Fibroblast of skin of scalp (primary cell): Measurements from ENCODE around the gene INTS1.

Source experiments
- DNase-seq: peaks from one replicate; pipeline ENCODE4 v3.0.0-alpha.2; 2013

Gene INTS1

DNA sequence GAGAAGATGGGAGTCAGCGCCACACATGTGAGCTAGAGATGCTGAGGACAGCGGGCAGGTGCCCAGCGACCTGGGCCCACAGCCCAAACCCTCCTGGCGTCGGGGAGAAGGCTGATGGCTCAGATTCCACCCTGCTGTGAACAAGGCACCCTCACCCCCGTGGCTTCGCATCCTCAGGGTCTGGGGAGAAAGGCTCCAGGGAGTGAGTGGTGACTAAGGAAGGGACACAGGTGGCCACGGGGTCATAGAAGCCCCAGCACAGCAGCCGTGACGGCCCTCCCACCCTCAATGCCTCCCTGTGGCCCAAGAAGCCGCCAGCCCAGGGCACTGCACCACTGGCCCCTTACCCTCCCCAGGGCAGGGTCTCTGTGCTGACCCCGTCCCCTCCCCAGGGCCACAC lies 19.6 kb downstream of the INTS1 start:
- no peak for DNase-seq

DNA sequence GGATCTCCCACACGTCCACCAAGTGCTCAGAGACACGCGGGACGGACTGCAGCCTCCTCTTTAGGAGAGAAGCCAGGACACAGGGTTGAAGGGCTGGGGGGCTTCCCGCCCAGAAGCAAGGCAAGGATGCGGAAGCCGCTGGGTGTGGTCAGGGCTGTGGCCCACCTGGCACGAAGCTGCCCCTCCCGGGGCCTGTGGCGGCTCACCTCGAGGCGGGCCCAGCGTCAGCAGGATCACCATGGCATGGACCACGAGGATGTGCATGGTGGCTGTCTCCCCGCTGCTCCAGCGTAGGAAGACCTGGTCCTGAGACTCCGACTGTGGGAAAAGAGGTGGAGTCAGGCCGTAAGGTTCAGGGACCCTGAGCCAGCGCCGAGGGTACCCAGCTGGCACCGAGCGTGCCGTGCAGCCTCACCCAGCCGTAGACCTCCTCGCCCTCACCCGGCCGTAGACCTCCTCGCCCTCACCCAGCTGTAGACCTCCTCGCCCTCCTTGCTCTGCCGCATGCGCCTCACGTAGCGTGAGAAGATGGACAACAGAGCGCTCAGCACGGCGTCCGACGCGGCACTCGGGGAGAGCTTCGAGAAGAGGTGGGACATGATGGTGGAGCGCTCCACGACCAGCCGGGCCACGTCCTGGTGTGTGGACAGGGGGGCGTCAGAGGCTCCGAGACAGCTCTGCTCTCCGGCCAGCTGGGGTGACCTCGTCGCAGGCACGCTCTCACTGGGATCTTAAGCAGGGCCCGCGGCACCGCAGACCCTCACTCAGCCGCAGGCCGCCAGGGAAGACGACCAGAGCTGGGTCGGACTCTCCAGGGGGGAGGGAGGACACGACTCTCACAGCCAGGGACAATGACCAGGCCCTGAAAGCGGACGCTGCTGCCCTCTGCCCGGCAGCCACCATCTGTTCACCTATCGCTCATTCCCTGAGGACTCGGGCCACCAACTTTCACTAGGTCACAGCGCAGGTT lies 20.4 kb downstream of the INTS1 start:
- DNase-seq, result no peak

DNA sequence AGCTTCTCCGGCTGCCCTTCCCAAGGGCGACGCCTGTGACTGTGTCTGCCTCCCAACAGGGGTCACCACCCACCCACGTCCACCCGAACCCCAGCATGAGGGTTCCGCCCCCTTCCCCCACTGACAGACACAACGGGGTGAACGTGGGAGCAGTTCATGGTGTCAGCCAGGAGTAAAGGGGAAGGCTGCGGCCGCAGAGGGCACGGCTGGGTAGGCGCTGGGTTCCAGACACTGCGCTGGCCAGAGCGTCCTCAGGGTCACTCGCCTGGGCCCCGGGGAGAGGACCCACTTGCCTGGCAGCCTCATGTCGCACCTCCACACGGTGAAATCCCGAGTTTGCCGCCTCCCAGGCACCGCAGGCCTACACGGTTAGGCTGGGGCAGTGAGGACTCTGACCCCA lies 21.1 kb downstream of the INTS1 start:
- DNase-seq, result no peak

DNA sequence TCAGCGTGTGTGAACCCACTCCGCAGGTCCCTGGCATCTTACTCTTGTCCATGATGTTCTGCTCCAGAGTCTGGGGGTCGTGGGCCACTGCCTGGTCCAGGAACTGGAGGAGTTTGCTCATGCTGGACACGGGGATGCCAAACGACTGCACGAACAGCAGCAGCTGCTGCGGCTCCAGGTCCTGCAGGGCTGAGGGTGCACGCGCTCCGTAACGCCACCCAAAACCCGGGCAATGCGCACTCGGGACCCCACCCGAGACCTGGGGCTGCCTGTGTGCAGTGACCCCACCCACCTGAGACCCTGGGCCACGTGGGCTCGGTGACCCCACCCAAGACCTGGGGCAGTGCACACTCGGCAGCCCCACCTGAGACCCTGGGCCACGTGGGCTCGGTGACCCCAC lies 22.9 kb downstream of the INTS1 start:
- DNase-seq, result no peak

DNA sequence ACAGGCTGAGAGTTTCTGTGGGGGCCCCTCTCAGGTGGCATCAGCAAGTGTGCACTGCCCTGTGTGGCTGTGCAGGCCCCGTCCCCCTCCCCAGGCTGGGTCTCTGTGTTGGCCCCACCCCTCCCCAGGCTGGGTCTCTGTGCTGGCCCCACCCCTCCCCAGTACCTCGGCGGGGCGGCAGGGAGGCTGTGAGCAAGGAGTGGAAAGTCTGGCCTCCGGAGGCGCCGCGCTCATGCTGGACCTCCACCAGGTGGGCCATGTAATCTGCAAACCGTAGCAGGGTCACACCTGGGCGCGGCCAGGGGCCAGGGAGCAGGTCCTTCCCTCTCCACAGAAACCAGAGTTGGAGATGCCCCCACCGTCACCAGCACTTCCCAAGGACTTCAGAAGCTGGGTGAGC lies 23.5 kb downstream of the INTS1 start:
- no peak for DNase-seq

DNA sequence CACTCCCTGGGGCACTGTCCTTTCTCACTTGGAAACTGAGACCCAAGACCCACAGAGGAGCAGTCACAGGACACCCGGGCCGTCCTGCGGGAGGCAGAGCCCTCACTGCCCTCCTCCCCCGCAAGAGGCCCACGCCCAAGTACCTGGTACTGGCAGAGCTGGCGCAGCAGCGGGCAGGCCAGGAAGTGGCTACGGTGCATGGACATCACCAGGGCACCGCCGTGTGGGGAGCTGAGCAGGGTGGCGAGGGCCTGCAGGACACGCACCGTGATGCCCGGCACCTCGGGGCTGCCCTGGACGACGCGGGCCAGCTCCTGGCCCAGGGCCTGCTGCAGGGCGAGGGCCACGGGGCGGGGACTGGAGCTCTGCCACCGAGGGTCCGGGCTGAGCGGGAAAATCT lies 24.9 kb downstream of the INTS1 start:
- DNase-seq, result no peak

DNA sequence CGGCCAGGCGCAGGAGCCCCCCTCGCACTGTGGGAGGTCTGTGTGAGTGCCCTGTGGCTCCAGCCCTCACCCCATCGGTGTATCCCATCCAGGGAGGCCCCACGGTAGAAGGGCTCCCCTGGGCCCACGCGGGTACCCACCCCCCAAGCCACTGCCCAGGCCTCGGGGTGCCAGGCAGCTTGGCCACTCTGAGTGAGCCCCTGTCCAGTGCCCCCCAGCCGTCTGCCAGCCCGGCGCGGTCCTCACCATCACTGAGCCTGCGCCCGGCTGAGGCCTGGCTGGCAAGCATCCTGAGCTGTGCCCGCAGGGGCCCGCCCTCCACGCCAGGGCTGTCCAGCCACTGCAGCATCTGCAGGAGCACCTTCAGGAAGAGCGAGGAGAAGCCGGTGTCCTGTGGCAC lies 25.7 kb downstream of the INTS1 start:
- DNase-seq, result no peak

DNA sequence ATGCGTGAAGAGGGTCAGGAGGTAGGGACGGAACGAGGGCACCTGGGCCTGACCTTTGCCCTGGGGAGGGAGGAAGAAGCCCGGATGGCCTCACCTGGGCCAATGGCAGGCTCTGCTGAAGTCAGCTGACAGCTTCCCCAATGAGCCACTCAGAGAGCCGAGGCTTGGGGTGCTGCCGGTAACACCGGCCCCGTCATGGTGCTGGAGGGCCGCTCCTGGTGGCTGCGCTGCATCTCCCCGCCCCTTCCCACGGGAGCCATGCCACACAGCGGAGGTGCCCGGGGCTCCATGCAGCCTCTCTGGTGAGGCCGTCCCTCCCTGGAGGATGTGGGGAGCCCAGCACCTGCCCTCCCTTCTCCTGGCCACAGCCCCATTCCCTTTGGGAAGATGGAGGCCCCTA lies 27.3 kb downstream of the INTS1 start:
- no peak for DNase-seq

DNA sequence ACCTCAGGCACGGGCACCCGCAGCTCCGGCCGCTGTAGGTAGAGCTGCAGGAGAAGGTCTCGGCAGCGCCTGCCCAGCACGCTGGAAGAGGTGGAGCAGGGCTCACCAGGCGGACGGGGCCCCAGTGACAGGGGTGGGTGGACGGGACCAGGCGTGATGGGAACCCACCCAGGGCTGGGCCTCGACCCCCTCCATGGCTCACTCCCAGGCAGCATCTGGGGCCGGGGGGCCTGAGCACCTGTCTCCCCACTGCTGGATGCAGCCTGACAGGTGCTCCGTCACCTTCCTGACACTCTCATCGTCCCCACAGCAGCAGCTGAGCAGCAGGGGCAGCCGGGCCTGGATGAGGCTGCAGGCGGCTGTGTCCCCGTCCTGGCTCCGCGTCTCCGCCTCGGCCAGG lies 28.2 kb downstream of the INTS1 start:
- no peak for DNase-seq

DNA sequence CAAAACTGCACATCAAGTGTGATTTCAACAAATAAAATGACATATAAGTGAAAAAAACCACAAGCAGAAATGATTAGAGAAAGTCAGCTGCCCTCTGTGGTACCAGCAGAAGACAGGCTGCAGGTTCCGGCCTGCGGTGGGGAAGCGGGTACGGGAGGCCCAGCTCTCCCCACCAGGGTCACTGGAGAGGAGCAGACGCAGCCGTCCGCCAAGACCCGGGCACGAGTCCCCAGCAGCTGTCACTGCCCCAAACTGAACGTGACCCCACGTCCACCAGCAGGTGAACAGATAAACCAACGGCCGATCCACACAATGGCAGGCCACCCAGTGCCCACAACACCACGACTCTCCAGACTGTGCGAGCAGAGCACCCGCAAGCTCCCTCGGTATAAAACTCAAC lies 28.8 kb downstream of the INTS1 start:
- DNase-seq, result no peak

DNA sequence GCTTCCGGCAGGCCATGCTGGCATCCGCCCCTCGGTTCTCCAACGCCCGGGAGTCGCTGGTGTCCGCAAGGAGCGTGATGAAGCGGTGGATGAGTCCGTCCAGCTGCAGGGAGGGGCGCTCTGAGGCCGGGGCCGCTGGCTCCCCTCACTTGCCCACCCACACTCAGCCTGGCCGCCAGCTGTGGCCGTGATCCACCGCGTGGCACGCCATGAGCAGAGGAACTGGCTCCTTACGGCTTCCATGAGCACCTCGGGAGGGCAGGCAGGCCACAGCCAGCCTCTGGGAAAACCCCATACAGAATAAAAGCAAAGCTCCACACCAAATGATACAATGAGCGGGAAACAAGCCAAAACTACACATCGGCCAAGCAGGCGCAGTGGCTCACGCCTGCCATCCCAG lies 29.5 kb downstream of the INTS1 start:
- no peak for DNase-seq

DNA sequence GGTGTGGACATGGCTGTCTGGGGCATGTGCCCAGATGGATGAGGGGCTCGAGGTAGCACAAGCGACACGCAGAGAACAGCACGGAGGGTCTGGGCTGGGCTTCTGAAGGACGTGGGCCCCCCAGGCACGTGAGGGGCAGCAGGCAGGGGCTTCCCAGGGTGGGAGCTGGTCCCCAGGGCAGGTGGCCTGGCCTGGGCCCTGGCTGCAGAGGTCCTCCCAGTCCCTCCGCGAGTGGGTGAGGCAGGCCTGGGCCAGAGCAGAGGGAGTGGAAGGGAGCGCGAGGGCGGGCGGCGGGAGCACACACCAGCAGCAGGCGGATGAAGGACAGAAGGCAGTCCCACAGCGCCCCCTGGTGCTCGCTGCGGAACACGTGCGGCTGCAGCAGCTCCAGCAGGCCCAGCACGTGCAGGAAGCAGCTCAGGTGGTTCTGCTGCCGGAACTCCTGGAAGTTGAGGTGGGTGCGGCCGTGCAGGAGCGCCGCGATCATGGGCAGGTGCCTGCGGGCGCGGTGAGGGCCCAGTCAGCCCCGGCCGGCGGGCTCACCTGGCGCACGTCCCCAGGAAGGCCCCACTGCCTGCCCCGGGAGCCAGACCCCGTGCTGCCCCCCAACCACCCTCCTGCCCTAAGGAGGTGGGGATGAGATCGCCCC lies 30.2 kb downstream of the INTS1 start:
- peak; percentile 77 for DNase-seq

DNA sequence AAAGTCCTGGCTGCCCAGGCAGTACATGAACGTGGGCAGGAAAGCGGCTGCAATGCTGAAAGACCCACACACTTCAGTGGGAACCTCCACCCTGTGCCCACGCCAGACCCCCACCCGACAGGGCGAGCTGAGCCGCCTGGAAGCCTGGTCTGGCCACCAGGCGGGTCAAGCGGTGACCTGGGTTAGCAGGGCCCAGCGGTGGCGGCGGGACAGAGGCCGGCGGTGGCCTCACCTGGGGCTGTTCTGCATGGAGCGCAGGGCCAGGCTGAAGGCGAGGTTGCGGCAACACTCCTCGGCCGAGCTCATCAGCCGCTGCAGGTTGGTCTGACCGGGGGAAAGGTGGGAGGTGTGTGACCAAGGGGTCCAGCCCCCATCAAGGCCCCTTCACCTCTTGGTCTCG lies 33.3 kb downstream of the INTS1 start:
- DNase-seq, result no peak

DNA sequence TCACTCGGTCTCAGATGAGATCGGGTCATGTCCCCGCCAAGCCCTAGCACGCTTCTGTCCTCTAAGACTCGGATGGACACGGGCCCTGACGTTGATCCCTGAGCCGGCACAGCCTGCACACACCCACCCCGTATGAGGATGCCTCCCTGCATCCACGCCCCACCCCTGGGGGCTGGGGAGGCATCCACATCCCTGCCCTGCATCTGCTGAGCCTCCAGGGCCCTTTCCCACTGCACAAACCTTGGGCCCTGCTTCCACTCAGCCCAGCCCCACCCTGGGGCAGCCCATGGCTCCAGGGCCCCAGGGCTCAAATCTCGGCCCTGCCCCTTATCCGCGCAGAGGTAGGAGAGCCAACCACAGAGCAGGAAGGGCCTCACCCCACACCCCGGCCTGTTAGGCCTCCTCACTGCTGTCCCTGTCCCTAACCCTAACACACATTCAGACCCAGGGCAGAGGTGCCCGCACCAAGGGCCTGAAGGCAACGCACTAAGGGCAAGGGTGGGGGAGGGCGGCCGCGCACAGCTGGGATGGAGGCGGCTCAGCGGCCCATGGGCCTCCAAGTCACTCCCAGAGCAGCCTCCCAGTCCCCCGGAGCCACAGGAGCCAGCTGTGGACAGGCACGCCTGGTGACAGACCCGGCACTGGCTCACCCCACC lies 35.4 kb downstream of the INTS1 start:
- DNase-seq, result no peak

DNA sequence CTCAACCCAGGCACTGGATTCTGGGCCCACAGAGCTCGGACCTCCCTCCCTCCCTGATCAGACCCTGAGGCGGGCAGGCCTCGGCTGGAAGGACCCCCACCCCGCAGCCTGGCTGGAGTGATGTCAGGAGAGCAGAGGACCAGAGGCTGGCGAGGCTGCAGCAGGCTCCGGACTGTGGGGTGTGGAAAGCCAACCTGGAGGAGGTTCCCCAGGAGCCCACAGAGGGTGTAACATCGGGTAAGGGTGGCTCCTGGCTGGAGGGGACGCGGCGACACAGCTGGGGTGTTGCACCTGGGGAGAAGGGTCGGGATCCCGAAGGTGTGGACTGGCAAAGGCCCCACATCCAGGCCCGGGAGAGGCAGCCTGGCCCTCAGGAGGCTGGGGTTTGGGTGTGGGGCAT lies 36.0 kb downstream of the INTS1 start:
- no peak for DNase-seq

DNA sequence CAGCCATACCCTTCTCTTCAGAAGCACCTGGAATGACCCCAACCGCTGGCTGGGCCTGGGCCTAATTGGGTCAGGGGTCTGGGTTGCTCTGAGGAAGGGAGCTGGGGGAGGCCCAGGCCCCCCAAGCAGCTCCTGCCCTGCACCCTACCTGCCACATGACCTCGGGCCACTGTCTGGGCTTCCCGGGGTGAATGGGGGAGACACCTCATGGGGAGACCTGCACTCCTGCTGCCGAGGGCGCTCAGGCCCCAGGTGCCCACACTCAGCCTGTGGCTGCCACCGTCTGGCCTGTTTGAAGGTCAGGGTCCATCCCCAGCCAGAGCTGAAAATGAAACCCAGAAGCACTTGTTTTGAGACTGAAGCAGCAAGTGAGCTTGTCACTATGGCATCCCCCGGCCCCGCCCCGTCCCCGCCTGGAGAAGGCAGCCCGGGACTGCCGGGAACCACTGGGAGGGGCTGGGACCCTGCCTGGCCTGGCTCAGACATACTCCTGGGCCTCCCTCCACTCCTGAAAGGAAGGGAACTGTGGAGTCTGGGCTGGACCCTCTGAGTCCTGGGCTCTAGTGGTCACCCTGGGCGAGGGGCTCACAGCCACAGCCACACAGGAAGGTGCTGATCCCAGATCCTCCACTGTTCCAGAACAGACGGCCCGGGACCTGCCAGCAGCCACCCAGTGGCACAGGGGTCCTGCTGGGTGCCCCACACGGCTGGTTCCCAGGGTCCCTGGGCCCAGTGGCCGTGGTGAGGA lies 37.5 kb downstream of the INTS1 start:
- DNase-seq, result peak; percentile 73

DNA sequence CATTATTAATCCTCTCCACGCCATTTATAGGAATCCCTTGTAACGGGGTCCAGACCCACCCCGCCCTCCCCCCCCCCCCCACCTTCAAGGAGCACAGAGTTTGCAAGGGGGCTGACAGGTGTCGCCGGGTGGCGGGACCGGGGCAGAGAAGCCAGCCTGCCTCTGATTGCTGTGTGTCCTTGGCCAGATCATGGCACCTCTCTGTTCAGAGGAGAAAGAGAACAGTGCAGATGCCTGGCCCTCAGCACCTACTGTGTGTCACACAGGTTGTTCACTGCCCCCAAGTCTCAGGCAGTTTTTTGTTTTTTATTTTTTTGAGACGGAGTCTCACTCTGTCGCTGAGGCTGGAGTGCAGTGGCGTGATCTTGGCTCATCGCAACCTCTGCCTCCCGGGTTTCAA lies 39.5 kb downstream of the INTS1 start:
- no peak for DNase-seq

DNA sequence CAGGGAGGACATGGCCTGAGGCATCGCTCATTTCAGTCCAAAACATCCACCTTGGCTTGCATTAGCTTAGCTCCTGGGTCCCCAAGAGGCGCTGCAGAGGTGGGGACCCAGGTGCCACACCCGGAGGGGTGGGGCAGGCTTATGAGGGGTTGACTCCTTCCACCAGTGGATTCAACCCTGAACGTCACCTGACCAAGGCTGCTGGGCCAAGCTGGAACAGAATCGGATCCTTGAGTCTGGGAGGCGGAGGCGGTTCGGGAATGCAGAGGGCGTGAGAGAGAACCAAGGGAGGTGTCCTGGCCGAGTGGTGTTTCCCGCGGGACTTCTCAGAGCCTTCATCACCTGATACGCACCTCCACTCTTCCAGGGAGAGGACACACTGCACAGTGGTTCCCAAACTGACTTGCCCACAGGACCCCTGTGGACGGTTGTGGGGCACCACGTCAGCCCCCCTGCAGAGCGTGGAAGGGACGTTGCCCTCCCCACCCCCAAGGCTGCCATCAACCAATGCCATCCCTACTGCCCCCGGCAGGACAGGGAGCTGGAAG lies 40.4 kb downstream of the INTS1 start:
- no peak for DNase-seq

DNA sequence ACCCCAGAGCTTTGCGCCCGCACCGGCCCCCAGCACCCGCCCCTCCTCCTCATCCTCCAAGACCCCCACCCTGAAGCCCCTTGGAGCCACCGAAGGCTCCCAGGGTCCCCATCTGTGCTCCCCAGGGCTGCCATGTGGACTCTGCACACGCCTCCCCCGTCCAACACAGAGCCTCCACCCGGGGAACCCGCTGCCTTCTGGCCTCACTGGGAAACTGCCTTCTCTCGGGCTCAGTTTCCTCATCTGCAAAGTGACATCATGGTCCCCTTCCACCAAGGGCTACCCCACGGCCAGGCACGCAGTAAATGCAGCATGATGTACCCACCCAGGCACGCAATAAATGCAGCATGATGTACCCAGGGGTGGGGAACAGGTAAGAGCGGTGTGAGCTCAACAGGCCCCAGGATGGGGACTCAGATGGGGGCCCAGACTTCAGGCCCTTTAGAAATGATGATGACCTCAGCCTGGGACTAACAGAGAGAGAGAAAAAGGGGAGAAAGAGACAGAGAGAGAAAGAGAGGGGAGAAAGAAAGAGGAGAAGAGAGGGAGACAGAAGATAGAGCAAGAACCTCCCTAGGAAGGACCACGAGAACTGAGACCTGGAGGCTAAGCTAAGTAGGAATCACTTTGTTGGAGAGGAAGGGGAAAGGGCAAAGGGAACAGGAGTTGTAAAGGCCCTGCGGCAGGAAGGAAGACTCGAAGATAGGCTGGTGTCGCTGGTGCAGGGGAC lies 42.4 kb downstream of the INTS1 start:
- no peak for DNase-seq

DNA sequence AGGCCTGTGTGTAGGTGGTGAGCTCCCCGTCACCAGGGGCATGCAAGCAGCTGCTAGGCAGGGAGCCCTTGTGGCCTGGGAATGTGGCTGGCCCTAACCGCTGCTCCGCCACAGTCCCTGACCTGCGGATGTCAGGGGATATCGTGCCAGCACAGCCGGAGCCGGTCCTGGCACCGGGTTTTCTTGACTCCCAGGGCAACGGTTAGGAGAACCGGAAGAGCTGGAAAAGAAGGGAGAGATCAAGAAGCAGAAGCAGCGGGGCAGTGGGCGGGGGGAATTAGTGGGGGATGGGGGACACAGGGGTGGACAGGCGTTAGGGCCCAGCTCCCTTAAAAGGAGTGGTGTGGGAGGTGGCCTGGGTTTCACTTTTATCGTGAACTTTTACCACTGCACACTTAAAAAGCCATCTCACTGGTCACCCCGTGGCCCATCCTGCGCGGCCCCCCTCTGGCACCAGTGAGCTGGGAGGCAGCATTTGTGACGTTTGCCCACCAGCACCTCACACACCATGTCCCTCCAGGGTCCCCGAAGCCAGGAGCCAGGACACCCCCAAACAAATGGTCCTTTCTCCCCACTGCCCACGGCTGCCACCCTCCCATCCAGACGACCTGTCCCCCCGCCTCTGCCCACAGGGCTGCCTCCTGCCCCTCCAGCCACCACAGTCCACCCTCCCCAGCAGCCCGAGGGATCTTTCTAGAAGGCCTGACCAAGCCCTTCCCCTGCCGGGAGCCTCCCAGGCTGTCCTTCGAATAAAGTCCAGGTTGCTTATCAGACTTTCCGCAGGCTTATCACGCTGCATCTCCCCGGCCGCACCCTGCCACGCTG lies 43.2 kb downstream of the INTS1 start:
- DNase-seq, result peak; percentile 13
